ENCODE data around the gene RASGEF1C.
"Not testable (repeated sequence)": the region's sequence is repeated elsewhere in the genome, so short reads cannot be mapped to it uniquely, and the experiment has no call there.

RASGEF1C gene

GRCh38 chr5:180210961-180211760, 2.1 kb upstream of the RASGEF1C start:
- DNase-seq (ENCODE audit: low read depth), result no peak

GRCh38 chr5:180210077-180210476, 1.1 kb upstream of the RASGEF1C start:
- not testable (repeated sequence) for DNase-seq (ENCODE audit: low read depth)

GRCh38 chr5:180208435-180209081, 453 bp downstream of the RASGEF1C start:
- no peak for DNase-seq (ENCODE audit: low read depth)

- no peak for DNase-seq (ENCODE audit: low read depth)
These were observed 975 bp downstream of the RASGEF1C start for GRCh38 chr5:180208038-180208434.

- no peak for DNase-seq (ENCODE audit: low read depth)
These were observed 1.4 kb downstream of the RASGEF1C start for GRCh38 chr5:180207593-180207992.

- no peak for DNase-seq (ENCODE audit: low read depth)
These were observed 2.0 kb downstream of the RASGEF1C start for GRCh38 chr5:180206993-180207392.

GRCh38 chr5:180205916-180206315, 3.1 kb downstream of the RASGEF1C start:
- DNase-seq (ENCODE audit: low read depth), result no peak

- no peak for DNase-seq (ENCODE audit: low read depth)
These were observed 4.7 kb downstream of the RASGEF1C start for GRCh38 chr5:180204276-180204819.

- DNase-seq (ENCODE audit: low read depth), result no peak
These were observed 6.0 kb downstream of the RASGEF1C start for GRCh38 chr5:180202939-180203573.

- no peak for DNase-seq (ENCODE audit: low read depth)
These were observed 7.7 kb downstream of the RASGEF1C start for GRCh38 chr5:180201051-180201987.

- DNase-seq (ENCODE audit: low read depth), result no peak
These were observed 9.6 kb downstream of the RASGEF1C start for GRCh38 chr5:180199390-180199789.

- no peak for DNase-seq (ENCODE audit: low read depth)
These were observed 10.8 kb downstream of the RASGEF1C start for GRCh38 chr5:180198208-180198607.

GRCh38 chr5:180197016-180197702, 11.9 kb downstream of the RASGEF1C start:
- DNase-seq (ENCODE audit: low read depth), result no peak

- no peak for DNase-seq (ENCODE audit: low read depth)
These were observed 14.3 kb downstream of the RASGEF1C start for GRCh38 chr5:180194410-180195345.

- no peak for DNase-seq (ENCODE audit: low read depth)
These were observed 15.1 kb downstream of the RASGEF1C start for GRCh38 chr5:180193749-180194375.

GRCh38 chr5:180191716-180192115, 17.3 kb downstream of the RASGEF1C start:
- no peak for DNase-seq (ENCODE audit: low read depth)

- DNase-seq (ENCODE audit: low read depth), result no peak
These were observed 21.2 kb downstream of the RASGEF1C start for GRCh38 chr5:180187767-180188166.

GRCh38 chr5:180180846-180181245, 28.2 kb downstream of the RASGEF1C start:
- no peak for DNase-seq (ENCODE audit: low read depth)

GRCh38 chr5:180180421-180180820, 28.6 kb downstream of the RASGEF1C start:
- no peak for DNase-seq (ENCODE audit: low read depth)

All from EH (cell line).